ENCODE results near the gene CIDEC.

- TF ChIP-seq CTCF (conservative IDR thresholded peaks at IDR 0.05) (no peak), EZH2 (IDR thresholded peaks at IDR 0.05; ENCODE audit: low read depth) (no peak)
Measured at GRCh38 chr3:9912294-9912935, 32.4 kb upstream of the CIDEC start.

Data from PC-9 (cell line).